ENCODE results near the gene INSC.

The INSC gene

GRCh38 chr11:15278128-15278527, 163.4 kb downstream of the INSC start:
- DNase-seq (ENCODE audit: insufficient read length) (no peak), FAIRE-seq (no peak)
- TF ChIP-seq POLR2AphosphoS5 (IDR thresholded peaks at IDR 0.05; ENCODE audit: low read depth, low read length) (no peak), POLR2A (IDR thresholded peaks at IDR 0.05; ENCODE audit: low read depth, low read length) (no peak), TAF1 (IDR thresholded peaks at IDR 0.05; ENCODE audit: borderline replicate concordance, low read depth, low read length) (no peak)

GRCh38 chr11:15280393-15280792, 165.7 kb downstream of the INSC start:
- no peak for FAIRE-seq
- DNase-seq (ENCODE audit: insufficient read length), result no peak
- TF ChIP-seq POLR2A (IDR thresholded peaks at IDR 0.05; ENCODE audit: low read depth, low read length) (no peak), TAF1 (IDR thresholded peaks at IDR 0.05; ENCODE audit: borderline replicate concordance, low read depth, low read length) (no peak), POLR2AphosphoS5 (IDR thresholded peaks at IDR 0.05; ENCODE audit: low read depth, low read length) (no peak)

DNA sequence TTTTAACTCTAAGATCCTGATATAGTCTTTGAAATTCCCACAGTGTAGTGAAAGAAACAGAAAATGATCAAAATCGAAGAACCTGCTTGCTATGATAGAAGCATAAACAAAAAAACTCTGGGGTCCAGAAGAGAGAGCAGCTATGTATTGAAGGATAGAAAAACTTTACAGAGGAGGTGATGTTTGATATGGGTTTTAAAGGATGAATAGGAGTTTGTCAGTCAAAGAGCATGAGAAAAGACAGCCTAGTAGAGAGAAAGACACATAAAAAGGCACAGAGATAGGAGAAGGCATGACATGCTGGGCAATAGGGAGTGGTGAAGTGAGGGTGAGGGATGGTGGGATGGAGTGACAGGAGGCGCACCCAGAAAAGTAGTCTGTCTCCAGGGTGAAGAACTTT, 168.0 kb downstream of the INSC start:
- DNase-seq (ENCODE audit: insufficient read length), result no peak
- no peak for FAIRE-seq
- no peak for TF ChIP-seq TAF1 (IDR thresholded peaks at IDR 0.05; ENCODE audit: borderline replicate concordance, low read depth, low read length)
- no peak for TF ChIP-seq POLR2A (IDR thresholded peaks at IDR 0.05; ENCODE audit: low read depth, low read length)

GRCh38 chr11:15286465-15286864, 171.7 kb downstream of the INSC start:
- no peak for FAIRE-seq
- TF ChIP-seq TAF1 (IDR thresholded peaks at IDR 0.05; ENCODE audit: borderline replicate concordance, low read depth, low read length) (no peak), POLR2AphosphoS5 (IDR thresholded peaks at IDR 0.05; ENCODE audit: low read depth, low read length) (no peak), POLR2A (IDR thresholded peaks at IDR 0.05; ENCODE audit: low read depth, low read length) (no peak)
- no peak for DNase-seq (ENCODE audit: insufficient read length)

- no peak for TF ChIP-seq POLR2A (IDR thresholded peaks at IDR 0.05; ENCODE audit: low read depth, low read length)
- no peak for TF ChIP-seq TAF1 (IDR thresholded peaks at IDR 0.05; ENCODE audit: borderline replicate concordance, low read depth, low read length)
- TF ChIP-seq POLR2AphosphoS5 (IDR thresholded peaks at IDR 0.05; ENCODE audit: low read depth, low read length), result no peak
- DNase-seq (ENCODE audit: insufficient read length) (no peak), FAIRE-seq (no peak)
Measured at GRCh38 chr11:15288863-15289262, 174.1 kb downstream of the INSC start.

- no peak for TF ChIP-seq POLR2AphosphoS5 (IDR thresholded peaks at IDR 0.05; ENCODE audit: low read depth, low read length)
- no peak for TF ChIP-seq TAF1 (IDR thresholded peaks at IDR 0.05; ENCODE audit: borderline replicate concordance, low read depth, low read length)
- TF ChIP-seq POLR2A (IDR thresholded peaks at IDR 0.05; ENCODE audit: low read depth, low read length), result no peak
- DNase-seq (ENCODE audit: insufficient read length) (no peak), FAIRE-seq (no peak)
Measured at GRCh38 chr11:15289723-15290122, 175.0 kb downstream of the INSC start.

DNA sequence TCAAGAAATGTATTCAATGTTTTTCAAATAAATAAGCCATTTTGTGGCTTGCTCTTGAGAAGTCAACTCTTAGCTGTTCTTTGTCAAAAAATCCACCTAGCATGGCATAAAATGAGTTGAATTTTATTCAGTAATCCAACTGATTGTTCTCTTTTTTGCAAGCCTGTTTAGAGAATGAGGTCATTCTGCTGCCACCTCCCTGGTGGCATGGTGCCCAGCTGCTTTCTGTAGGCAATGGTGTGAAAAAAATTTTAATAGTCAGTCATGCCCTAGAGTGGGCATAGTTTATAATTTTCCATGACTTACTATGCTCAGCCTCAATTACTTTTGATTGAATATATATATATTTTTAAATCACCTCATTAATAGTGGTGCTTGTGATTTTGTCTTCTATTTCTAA, 177.2 kb downstream of the INSC start:
- no peak for FAIRE-seq
- TF ChIP-seq POLR2A (IDR thresholded peaks at IDR 0.05; ENCODE audit: low read depth, low read length), result no peak
- no peak for DNase-seq (ENCODE audit: insufficient read length)

- TF ChIP-seq POLR2A (IDR thresholded peaks at IDR 0.05; ENCODE audit: low read depth, low read length), result no peak
- TF ChIP-seq POLR2AphosphoS5 (IDR thresholded peaks at IDR 0.05; ENCODE audit: low read depth, low read length), result no peak
- TF ChIP-seq TAF1 (IDR thresholded peaks at IDR 0.05; ENCODE audit: borderline replicate concordance, low read depth, low read length), result no peak
- DNase-seq (ENCODE audit: insufficient read length) (no peak), FAIRE-seq (no peak)
Measured at GRCh38 chr11:15293975-15294620, 179.4 kb downstream of the INSC start.

DNA sequence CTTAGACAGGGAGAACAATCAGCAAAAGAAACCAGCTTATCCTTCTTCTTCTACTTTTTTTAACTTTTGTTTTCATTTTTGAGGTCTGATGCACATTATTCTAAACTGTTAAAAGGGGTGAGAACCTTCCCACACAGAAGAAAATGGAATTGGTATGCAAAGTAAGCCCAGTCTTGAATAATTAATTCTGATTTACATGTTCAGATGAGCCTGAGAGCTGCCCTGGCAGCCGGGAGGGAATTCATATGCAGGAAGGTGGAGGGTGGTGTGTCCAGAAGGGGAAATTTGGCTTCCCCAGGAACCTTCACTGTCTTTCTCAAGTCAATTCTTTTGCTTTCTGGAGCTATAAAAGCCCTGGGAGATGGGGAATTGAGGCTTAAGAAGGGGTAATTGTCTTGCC, 181.0 kb downstream of the INSC start:
- TF ChIP-seq POLR2A (IDR thresholded peaks at IDR 0.05; ENCODE audit: low read depth, low read length) (no peak), POLR2AphosphoS5 (IDR thresholded peaks at IDR 0.05; ENCODE audit: low read depth, low read length) (no peak), TAF1 (IDR thresholded peaks at IDR 0.05; ENCODE audit: borderline replicate concordance, low read depth, low read length) (no peak)
- FAIRE-seq, result no peak
- no peak for DNase-seq (ENCODE audit: insufficient read length)
